C4-2B (cell line): ENCODE measurements around the gene SNAPIN.

Experiments used
- ZFX ChIP-seq: fragments of 450-650 bp; IDR thresholded peaks from 2 replicates; pipeline ENCODE4 v1.6.1; 2017
- TF ChIP-seq, protein P1 (sequence below): fragments of 450-650 bp; conservative IDR thresholded peaks from 2 replicates; pipeline ENCODE4 v1.5.1; 2017; ENCODE audit warnings: mild to moderate bottlenecking

DNA sequence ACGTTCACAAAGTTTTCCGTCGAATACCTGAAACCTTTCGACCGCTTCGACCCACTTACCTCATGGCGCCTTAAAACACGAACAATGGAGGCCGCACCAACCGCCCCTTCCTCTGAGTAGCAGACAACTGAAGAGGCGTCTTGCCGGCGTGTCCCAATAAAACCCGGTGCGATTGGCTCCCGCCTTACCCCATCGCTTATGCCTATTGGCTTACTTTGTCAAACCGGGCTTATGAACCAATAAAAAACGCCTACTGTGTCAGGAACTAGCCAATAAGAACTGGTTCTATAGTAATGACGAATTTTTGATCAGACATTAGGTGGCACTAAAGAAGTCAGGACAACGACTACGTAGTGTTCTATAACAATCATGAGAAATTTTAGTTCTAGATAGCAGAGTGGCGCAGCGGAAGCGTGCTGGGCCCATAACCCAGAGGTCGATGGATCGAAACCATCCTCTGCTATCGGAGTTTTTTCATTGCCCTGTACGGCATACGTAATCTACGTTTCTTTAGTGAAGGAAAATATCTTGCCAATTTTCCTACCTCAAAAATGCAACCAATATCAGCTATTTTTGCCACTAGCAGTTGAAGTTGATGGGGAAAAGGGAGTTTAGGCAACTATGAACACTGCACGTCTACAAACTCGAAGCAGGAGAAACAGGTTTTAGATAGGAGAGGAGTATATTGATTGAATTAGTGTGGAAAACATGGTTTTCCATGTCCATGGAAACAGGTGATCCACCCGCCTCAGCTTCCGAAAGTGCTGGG is 12.5 kb downstream of the SNAPIN start, which contains the start of gene ILF2:
- TF ChIP-seq ZFX, result no peak
- TF ChIP-seq, protein P1, sequence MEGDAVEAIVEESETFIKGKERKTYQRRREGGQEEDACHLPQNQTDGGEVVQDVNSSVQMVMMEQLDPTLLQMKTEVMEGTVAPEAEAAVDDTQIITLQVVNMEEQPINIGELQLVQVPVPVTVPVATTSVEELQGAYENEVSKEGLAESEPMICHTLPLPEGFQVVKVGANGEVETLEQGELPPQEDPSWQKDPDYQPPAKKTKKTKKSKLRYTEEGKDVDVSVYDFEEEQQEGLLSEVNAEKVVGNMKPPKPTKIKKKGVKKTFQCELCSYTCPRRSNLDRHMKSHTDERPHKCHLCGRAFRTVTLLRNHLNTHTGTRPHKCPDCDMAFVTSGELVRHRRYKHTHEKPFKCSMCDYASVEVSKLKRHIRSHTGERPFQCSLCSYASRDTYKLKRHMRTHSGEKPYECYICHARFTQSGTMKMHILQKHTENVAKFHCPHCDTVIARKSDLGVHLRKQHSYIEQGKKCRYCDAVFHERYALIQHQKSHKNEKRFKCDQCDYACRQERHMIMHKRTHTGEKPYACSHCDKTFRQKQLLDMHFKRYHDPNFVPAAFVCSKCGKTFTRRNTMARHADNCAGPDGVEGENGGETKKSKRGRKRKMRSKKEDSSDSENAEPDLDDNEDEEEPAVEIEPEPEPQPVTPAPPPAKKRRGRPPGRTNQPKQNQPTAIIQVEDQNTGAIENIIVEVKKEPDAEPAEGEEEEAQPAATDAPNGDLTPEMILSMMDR, result no peak; the same call in 1 of the 2 replicates
